HEK293 (cell line): Measurements from ENCODE around the gene FTL.

Experiments
- CTCF ChIA-PET: fragments of 350-600 bp; formaldehyde crosslinking; extraction: SDS; loops from one replicate; lab custom pipeline; 2021; ENCODE audit warnings: antibody characterized with exemption; lab: Yijun Ruan, JAX
- POLR2A ChIA-PET: fragments of 300-600 bp; formaldehyde crosslinking; extraction: SDS; loops from one replicate; lab custom pipeline; 2020; ENCODE audit warnings: antibody characterized with exemption, inconsistent platforms; lab: Yijun Ruan, JAX
- H3K27ac ChIP-seq: fragments of 200-500 bp; sonication (Bioruptor generic); 2 replicates; pipeline ENCODE4 v1.5.1; 2014; ENCODE audit warnings: low read depth, low read length, control low read depth, inconsistent platforms; ENCODE audit errors: extremely low read depth
- H3K36me3 ChIP-seq, 2 experiments: fragments of 200-500 bp in 1 of 2; sonication (Bioruptor generic) in 1 of 2; 1 replicate in 1 of 2; 2 replicates in 1 of 2; pipeline ENCODE4 v1.5.1; 2014 to 2017; ENCODE audit warnings: inconsistent platforms in 2 of 2, low read length in 2 of 2; ENCODE audit not compliant: control insufficient read depth in 2 of 2, insufficient read depth in 1 of 2
- H3K4me1 ChIP-seq: fragments of 200-500 bp; sonication (Bioruptor generic); 2 replicates; pipeline ENCODE4 v1.5.1; 2014; ENCODE audit warnings: mild to moderate bottlenecking, low read length, inconsistent platforms; ENCODE audit not compliant: control insufficient read depth, insufficient read depth
- H3K4me3 ChIP-seq: 2 replicates; pipeline ENCODE4 v1.5.1; 2011; ENCODE audit warnings: low read depth, mild to moderate bottlenecking, control low read depth, low read length, moderate library complexity
- H3K9me3 ChIP-seq: fragments of 200-500 bp; sonication (Bioruptor generic); 2 replicates; pipeline ENCODE4 v1.5.1; 2014; ENCODE audit warnings: low read depth, low read length, inconsistent platforms; ENCODE audit not compliant: control insufficient read depth, insufficient read depth
- GFI1B ChIP-seq: fragments of 450-650 bp; formaldehyde crosslinking; IDR thresholded peaks from 2 replicates; pipeline ENCODE4 v1.5.1; 2016; ENCODE audit warnings: missing biosample characterization, missing genetic modification characterization
- KLF16 ChIP-seq: fragments of 450-650 bp; formaldehyde crosslinking; IDR thresholded peaks from 2 replicates; pipeline ENCODE4 v1.5.1; 2017; ENCODE audit warnings: missing biosample characterization, missing genetic modification characterization
- KLF8 ChIP-seq: fragments of 450-650 bp; formaldehyde crosslinking; IDR thresholded peaks from 2 replicates; pipeline ENCODE4 v1.5.1; 2016; ENCODE audit warnings: missing biosample characterization, missing genetic modification characterization
- ZBTB17 ChIP-seq: fragments of 450-650 bp; formaldehyde crosslinking; IDR thresholded peaks from 2 replicates; pipeline ENCODE4 v1.5.1; 2016; ENCODE audit warnings: missing biosample characterization, missing genetic modification characterization
- ZNF146 ChIP-seq: fragments of 450-650 bp; formaldehyde crosslinking; IDR thresholded peaks from 2 replicates; pipeline ENCODE4 v1.5.1; 2016; ENCODE audit warnings: missing biosample characterization, missing genetic modification characterization
- ZNF148 ChIP-seq: fragments of 450-650 bp; formaldehyde crosslinking; IDR thresholded peaks from 2 replicates; pipeline ENCODE4 v1.5.0; 2017; ENCODE audit warnings: missing biosample characterization, missing genetic modification characterization, borderline replicate concordance
- ZNF274 ChIP-seq, 2 experiments: fragments of 200-500 bp in 1 of 2; fragments of 450-650 bp in 1 of 2; sonication (Bioruptor generic) in 1 of 2; formaldehyde crosslinking in 1 of 2; IDR thresholded peaks; 2 replicates each; pipeline versions ENCODE4 v1.5.1 to v1.6.1; 2014 to 2016; ENCODE audit warnings: borderline replicate concordance in 1 of 2, inconsistent platforms in 1 of 2, low read length in 1 of 2, missing biosample characterization in 1 of 2, missing genetic modification characterization in 1 of 2
- ZNF341 ChIP-seq: fragments of 450-650 bp; formaldehyde crosslinking; IDR thresholded peaks from 2 replicates; pipeline ENCODE4; 2016; ENCODE audit warnings: low read depth, missing biosample characterization, missing genetic modification characterization
- ZNF366 ChIP-seq: fragments of 450-650 bp; formaldehyde crosslinking; conservative IDR thresholded peaks from 2 replicates; pipeline ENCODE4 v1.5.1; 2016; ENCODE audit warnings: missing biosample characterization, missing genetic modification characterization
- ZNF558 ChIP-seq: fragments of 450-650 bp; formaldehyde crosslinking; IDR thresholded peaks from 2 replicates; pipeline ENCODE4 v1.5.1; 2016; ENCODE audit warnings: missing biosample characterization, missing genetic modification characterization
- ZNF623 ChIP-seq: fragments of 450-650 bp; formaldehyde crosslinking; IDR thresholded peaks from 2 replicates; pipeline ENCODE4 v1.5.1; 2016; ENCODE audit warnings: missing biosample characterization, missing genetic modification characterization
- ZNF654 ChIP-seq: fragments of 450-650 bp; formaldehyde crosslinking; IDR thresholded peaks from 2 replicates; pipeline ENCODE4 v1.5.1; 2016; ENCODE audit warnings: low read depth, missing biosample characterization, missing genetic modification characterization
- ZNF701 ChIP-seq: fragments of 450-650 bp; formaldehyde crosslinking; IDR thresholded peaks from 2 replicates; pipeline ENCODE4 v1.5.1; 2016; ENCODE audit warnings: missing biosample characterization, missing genetic modification characterization
- ZNF76 ChIP-seq: fragments of 450-650 bp; formaldehyde crosslinking; IDR thresholded peaks from 2 replicates; pipeline ENCODE4; 2016; ENCODE audit warnings: low read depth, missing biosample characterization, missing genetic modification characterization, borderline replicate concordance
- ZNF792 ChIP-seq: fragments of 450-650 bp; formaldehyde crosslinking; IDR thresholded peaks from 2 replicates; pipeline ENCODE4 v1.5.1; 2016; ENCODE audit warnings: missing biosample characterization, missing genetic modification characterization
- ZNF837 ChIP-seq: fragments of 450-650 bp; formaldehyde crosslinking; IDR thresholded peaks from 2 replicates; pipeline ENCODE4 v1.5.1; 2016; ENCODE audit warnings: missing biosample characterization, missing genetic modification characterization

FTL gene

GRCh38 chr19:48993175-48994034 lies 28.3 kb downstream of the FTL start, which contains the start of the genes GYS1 and RUVBL2 (continued):
- TF ChIP-seq ZNF148 (tag by site-specific recombination) (0 out of 2 replicates have a peak, but pooled peaks have one; percentile 30), KLF16 (tag by site-specific recombination) (peak; percentile 68), ZNF623 (tag by site-specific recombination) (no peak), ZNF701 (tag by site-specific recombination) (no peak), ZNF366 (tag by site-specific recombination) (peak; percentile 100)

- Histone ChIP-seq H3K27ac (peak overlapping the region; percentile 58), H3K4me3 (peak overlapping the region; percentile 81), H3K36me3 (peaks cover 7 to 24% of the 10 kb centered on the region in 2 experiments; a peak in 2 of 3 replicates), H3K9me3 (no peaks in the 10 kb centered on the region), H3K4me1 (peaks cover 12% of the 10 kb centered on the region; the same call in 1 of the 2 replicates)
- ChIA-PET POLR2A (interaction anchor here (0.5 to 2.8 kb wide), 38 partner anchors 9 to 498 kb away, joined by 3 to 33 read pairs (median 6); partner anchors contain the start of genes ALDH16A1, DHDH, FTL and LHB), CTCF (interaction anchor here (0.6 to 2.9 kb wide), 32 partner anchors 10 to 214 kb away, joined by 3 to 79 read pairs (median 5); partner anchors contain the start of gene CGB7)
- TF ChIP-seq ZNF654 (tag by site-specific recombination) (no peak), ZNF837 (tag by site-specific recombination) (no peak), ZNF558 (tag by site-specific recombination) (no peak), GFI1B (tag by site-specific recombination) (no peak), KLF8 (tag by site-specific recombination) (no peak), ZNF148 (tag by site-specific recombination) (no peak), ZBTB17 (tag by site-specific recombination) (0 out of 2 replicates have a peak, but pooled peaks have one; percentile 10), ZNF341 (tag by site-specific recombination) (peak; percentile 14; the same call in 1 of the 2 replicates), ZNF76 (tag by site-specific recombination) (peak; percentile 68), ZNF274 (IDR thresholded peaks at IDR 0.05; ENCODE audit: low read length) (no peak), ZNF274 (tag by site-specific recombination; IDR thresholded peaks at IDR 0.05; ENCODE audit: borderline replicate concordance) (0 out of 2 replicates have a peak, but pooled peaks have one; percentile 17), ZNF146 (tag by site-specific recombination) (no peak), ZNF792 (tag by site-specific recombination) (no peak)
Observed at GRCh38 chr19:48994035-48994386, 28.9 kb downstream of the FTL start.
